HG02981 (cell line): ENCODE measurements around the gene PGS1.
A peak's percentile ranks its signal among the peaks of the same experiment; 100 is the strongest.

ENCODE experiments used
- ATAC-seq: cut with Tn5 transposase; IDR thresholded peaks from one replicate; pipeline ENCODE4 v1.9.1; 2021; ENCODE audit warnings: mild to moderate bottlenecking, moderate library complexity; ENCODE audit not compliant: unreplicated experiment

Gene PGS1

DNA sequence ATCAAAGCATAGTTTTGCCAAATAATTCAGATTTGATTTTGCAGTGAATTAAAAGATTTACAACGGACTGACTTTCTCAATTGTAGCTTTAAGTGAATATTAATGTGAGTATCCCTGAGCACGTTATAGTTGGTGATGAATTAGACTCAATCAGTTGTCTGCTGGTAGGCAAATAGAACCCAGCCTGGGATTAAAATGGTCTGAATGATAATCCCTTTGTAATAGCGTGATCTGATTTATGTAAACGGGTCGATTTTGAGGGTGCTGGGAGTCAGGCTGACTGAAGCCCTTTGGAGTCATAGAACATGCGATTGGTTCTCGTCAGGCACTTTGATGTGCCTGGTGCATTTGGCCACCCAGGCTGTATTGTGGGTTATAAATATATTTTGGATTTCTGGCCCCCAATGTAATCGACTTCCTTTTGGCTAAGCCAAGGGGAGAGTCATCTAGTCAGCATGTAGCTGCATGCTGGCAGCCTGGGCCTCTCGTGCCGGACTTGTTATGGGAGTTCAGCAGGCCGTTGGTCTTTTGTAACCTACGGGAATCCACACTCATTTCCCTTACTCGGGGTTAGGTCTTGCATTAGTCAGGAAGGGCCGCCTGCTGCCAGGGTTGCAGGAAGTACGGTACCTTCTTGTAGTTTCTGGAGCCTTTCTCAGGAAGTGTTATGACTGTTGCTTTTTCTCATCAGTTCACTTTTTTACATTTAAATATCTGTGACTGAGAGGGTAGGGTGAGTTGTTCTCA is 5.4 kb downstream of the PGS1 start:
- ATAC-seq, result peak; percentile 40

GRCh38 chr17:78384479-78385175 is 6.2 kb downstream of the PGS1 start:
- ATAC-seq, result peak; percentile 13

DNA sequence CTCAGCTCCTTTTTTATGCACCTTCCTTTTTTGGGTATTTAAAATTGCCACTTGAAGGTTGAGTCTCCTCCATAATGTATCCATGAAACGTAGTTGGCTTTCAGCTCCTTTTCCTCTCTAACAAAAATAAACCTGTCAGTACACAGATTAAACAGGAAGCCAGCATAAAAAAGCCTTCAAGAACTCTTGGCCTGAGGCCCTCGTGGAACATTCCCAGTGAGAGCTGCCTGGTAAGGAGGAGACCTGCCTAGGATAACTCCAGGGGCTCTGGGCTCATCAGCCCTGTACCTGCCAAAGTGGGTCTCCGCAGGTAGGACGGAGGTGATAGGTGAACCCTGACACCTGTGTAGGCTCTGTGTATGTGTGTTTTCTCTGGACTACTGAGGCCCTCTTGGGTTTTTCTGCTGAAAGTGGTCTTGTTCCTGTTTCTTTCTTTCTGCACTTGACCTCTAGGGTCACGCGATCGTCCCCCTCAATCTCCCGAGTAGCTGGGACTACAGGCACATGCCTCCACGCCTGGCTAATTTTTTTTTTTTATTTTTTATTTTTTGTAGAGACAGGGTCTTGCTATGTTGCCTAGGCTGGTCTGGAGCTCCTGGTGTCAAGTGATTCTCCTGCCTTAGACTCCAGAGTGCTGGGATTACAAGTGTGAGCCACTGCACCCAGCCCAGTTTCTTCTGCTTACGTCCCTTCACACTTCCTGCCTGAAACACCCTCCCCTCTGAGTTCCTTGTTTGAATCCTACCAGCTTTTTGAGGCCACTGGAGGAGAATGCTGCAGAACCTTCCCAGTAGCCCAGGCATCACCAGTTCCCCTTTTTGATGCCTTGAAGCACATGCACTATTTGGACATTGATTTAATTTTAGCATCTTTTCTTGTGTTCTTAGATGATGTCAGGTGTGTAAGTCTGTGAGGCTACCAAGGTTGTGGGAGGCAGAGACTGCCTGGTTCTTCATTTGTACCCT is 9.8 kb downstream of the PGS1 start:
- no peak for ATAC-seq

- ATAC-seq, result no peak
Measured at GRCh38 chr17:78390241-78391050, 12.0 kb downstream of the PGS1 start.

DNA sequence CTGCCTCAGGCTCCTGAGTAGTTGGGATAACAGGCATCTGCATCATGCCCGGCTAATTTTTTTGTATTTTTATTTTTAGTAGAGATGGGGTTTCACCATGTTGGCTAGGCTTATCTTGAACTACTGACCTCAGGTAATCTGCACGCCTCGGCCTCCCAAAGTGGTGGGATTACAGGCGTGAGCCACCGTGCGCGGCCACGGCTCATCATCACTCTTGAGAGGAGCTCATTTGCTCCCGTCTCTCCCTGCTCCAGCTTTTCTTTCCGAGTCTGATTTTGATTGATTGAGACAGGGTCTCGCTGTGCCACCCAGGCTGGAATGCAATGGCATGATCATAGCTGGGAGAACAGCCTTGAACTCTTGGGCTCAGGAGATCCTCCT is 12.6 kb downstream of the PGS1 start:
- ATAC-seq, result no peak

DNA sequence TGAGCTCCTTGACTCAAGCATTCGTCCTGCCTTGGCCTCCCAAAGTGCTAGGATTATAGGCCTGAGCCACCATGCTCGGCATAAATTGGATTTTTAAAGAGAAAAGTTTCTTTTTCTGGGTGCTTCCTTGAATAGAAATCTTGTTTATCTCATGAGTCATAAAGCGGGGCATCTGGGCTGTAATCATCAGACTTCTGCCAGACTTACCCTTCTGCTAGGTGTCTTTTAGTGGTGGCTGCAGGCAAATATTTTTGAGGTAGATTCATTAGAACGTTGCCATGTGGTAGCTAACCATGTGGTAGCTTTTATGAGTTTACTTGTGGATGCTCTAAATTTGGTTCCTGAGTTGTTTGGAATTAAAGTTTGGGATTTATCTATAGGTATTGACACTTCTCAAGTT is 13.4 kb downstream of the PGS1 start:
- ATAC-seq, result no peak

- no peak for ATAC-seq
Measured at GRCh38 chr17:78392295-78392694, 13.8 kb downstream of the PGS1 start.

DNA sequence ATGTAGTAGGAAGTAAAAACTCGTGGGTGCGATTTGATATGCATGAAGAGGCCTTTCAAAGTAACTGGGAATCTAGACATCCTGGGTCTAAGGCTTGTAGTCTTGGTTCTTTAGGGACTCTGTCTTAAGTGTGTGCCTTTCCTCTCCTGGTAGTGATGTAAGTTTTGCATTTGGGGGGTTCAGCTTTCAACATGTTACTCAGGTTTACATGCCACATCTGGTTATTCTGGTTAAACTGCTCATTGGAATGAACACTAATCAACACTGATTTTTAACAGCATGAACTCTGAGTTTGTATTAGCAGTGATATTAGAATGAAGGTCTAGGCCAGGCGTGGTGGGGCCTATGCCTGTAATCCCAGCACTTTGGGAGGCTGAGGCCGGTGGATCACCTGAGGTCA is 15.1 kb downstream of the PGS1 start:
- no peak for ATAC-seq

- no peak for ATAC-seq
Measured at GRCh38 chr17:78394209-78394608, 15.8 kb downstream of the PGS1 start.

DNA sequence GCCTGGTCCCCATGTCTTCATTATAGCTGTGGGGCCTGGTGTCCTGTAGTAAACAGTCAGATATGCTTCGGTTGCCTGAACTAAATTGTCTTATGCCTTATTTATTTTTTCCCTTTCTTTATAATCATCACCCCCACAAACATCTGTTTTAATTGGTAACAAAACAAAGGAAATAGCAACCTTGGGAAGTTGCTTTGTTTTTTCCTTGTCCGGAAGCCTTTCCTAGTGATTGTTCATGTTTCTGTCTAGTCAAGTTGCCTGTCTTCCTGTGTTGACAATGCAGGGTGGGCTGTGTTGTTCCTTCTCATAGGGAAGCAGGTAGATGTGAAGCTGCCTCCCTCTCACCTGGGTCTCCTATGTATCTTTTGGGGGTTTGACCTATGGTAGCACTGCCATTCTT is 16.7 kb downstream of the PGS1 start:
- no peak for ATAC-seq

DNA sequence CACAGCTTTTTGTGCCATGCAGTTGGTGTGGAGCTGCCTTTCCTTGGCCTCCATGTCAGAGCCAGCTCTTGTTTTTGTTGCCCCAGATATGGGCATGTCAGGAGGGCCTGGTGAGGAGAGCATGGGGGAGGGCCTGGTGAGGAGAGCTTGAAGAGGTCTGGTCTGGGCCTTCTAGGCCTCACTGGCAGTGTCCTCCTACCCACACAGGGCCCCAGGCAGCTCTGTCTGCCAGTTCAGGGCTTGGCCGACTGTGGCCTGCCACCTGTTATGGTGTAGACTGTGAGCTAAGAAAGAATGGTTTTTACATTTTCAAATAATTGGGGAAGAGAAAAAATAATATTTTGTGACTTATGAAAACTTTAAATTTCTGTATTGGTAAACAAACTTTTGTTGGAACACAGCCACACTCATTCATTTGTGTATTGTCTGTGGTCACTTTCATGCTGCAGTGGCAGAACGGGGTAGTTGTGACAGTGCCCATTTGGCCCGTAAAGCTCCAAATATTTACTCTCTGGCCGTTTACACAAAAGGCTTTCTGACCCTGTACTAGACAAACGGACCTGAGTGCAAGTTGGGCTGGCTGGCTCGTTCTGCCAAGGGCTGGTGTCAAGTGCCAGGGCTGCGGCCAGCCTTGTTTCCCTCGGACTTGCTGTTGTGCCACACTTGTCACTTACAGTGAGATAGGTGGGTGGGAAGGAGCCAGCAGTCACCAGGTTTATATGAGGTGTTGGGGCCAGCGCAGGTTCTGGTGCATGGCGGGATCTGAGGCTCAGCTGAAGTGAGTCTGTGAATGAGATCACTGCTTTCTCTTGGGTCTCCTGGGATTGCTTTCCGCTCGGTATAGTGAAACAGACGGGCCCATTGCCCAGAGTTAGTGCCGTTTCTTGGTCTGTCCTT is 18.2 kb downstream of the PGS1 start:
- no peak for ATAC-seq

DNA sequence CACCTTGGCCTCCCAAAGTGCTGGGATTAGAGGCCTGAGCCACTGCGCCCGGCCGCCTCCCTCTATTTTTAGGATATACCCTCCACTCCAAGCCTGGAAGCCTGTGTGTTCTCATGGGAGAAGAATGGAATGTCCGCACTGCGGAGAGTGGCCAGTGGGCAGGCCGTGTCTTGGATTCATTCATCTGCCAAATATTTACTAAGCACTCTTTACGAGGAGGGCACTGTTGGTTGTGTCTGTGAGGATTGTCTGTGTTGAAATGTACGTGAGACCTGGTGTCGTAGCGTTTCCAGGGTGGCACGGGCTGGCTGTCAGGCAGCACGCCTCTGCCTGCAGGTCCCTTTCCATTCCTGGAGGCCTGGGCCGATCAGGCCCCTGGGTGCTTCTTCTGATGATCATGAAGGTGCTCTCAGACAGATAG is 19.2 kb downstream of the PGS1 start:
- ATAC-seq, result no peak

GRCh38 chr17:78398390-78398789 is 19.9 kb downstream of the PGS1 start:
- no peak for ATAC-seq

GRCh38 chr17:78399028-78399692 is 20.7 kb downstream of the PGS1 start:
- ATAC-seq, result no peak

- no peak for ATAC-seq
Measured at GRCh38 chr17:78399693-78400144, 21.3 kb downstream of the PGS1 start.

GRCh38 chr17:78400581-78401240 is 22.3 kb downstream of the PGS1 start:
- ATAC-seq, result no peak

DNA sequence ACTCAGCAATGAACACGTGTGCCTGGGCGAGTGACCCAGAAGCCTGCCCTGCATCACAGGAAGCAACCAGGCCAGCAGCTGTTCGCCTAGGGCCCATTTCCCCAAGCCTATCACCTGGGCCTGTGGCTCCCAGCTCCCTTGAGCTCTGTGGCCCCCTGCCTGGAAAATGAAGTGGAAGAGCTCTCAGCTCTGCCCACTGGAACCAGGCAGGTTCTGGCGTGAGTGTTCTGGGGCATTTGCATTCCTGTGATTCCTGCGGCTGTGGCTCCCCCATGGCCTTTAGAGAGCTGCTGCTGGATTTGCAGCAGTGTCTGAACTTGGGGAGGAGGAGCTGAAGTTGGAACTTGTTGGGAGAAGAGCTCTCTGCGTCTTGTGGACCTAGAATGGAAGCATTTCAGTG is 22.8 kb downstream of the PGS1 start:
- ATAC-seq, result no peak

DNA sequence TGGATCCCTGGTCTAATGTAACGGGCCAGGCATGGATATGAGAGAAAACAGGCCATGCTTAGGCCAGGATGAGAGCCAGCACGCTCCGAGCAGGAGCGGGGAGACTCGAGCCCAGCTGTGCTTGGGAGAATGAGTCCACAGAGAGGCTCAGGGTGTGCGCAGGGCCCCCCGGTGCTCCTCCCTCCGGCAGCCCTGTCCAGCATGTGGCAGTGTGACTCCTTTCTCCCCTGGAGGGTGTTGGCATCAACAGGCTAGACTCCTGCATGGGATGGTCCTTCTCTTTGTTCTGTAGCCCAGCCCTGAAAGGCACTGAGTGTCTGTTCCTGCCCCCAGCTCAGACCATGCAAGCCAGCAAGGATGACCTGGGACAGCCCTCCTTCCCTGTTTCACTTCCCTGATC is 23.4 kb downstream of the PGS1 start:
- no peak for ATAC-seq
